ENCODE data around the gene MIER1. TPM values are rescaled to one million over a fixed set of nuclear protein-coding genes. Genes with fewer than 3 reads are reported as not detected.
"Not testable (repeated sequence)": the region's sequence is repeated elsewhere in the genome, so short reads cannot be mapped to it uniquely, and the experiment has no call there.

MIER1 gene
- total and polyA plus RNA-seq, 9 of the 15 experiments (the other 6 are each of a cell fraction or from before 2014, with no cell fraction given), result 13.9 to 34.8 (median 21.5) TPM

- no peak for TF ChIP-seq BCLAF1 (IDR thresholded peaks at IDR 0.05; ENCODE audit: borderline replicate concordance in 1 of 2, control insufficient read depth in 1 of 2, low read depth in 2 of 2, low read length in 1 of 2)
These were observed 53.4 kb downstream of the MIER1 start (continued) for GRCh38 chr1:66978201-66978600.

- BruUV-seq (replicated peaks); CTCF ChIA-PET (ENCODE audit: low intra/inter-chr PET ratio); H3K9me1 ChIP-seq (ENCODE audit: control insufficient read depth, insufficient read depth, low read length); H3K27ac ChIP-seq (ENCODE audit: extremely low read depth, low read depth, low read length); DNase-seq (ENCODE audit: extremely low read depth in 1 of 4, low spot score in 3 of 4); H3K79me2 ChIP-seq (ENCODE audit: control insufficient read depth, insufficient read depth, low read length); POLR2A ChIA-PET; H3K9ac ChIP-seq (ENCODE audit: insufficient read depth in 1 of 2, low read depth in 2 of 2, low read length in 2 of 2); H3K4me2 ChIP-seq (ENCODE audit: insufficient read depth, low read length); ATAC-seq; intact Hi-C loops (cut with micrococcal nuclease); H3K4me1 ChIP-seq (replicated peaks in 1 of 2; ENCODE audit: control insufficient read depth in 2 of 2, insufficient read depth in 2 of 2, low read length in 2 of 2); H2AFZ ChIP-seq (ENCODE audit: low read depth, low read length); FAIRE-seq; H3K27me3 ChIP-seq (ENCODE audit: control insufficient read depth in 2 of 2, insufficient read depth in 2 of 2, low read length in 2 of 2); H3K4me3 ChIP-seq; H3K9me3 ChIP-seq (replicated peaks; ENCODE audit: control insufficient read depth, insufficient read depth, low read depth, low read length); H4K20me1 ChIP-seq (replicated peaks; ENCODE audit: control insufficient read depth, insufficient read depth, low read length): not testable (repeated sequence)
- in situ Hi-C loops (cut with MboI), result loop anchor here (25.0 kb wide), 1 partner anchor 508 kb away; no protein-coding TSS in a partner anchor
- WGBS (ENCODE audit: insufficient coverage, low coverage, missing lambda C conversion rate), result 88% methylated on average over 4 of the region's 11 CpGs
- peaks cover 90% of the 10 kb centered on the region for H3K36me3 ChIP-seq (ENCODE audit: control insufficient read depth, insufficient read depth, low read length)
These were observed 54.8 kb downstream of the MIER1 start for GRCh38 chr1:66979621-66980020.

All from K562 (cell line).